Fibroblast of peridontal ligament (primary cell): ENCODE data around the gene ATXN2.
A peak's percentile ranks its signal among the peaks of the same experiment; 100 is the strongest.
"Not testable (repeated sequence)": the region's sequence is repeated elsewhere in the genome, so short reads cannot be mapped to it uniquely, and the experiment has no call there.

Source experiments
- DNase-seq: peaks from one replicate; pipeline ENCODE4 v3.0.0-alpha.2; 2010; ENCODE audit errors: extremely low read depth

The ATXN2 gene

GRCh38 chr12:111494676-111495075 is 104.4 kb downstream of the ATXN2 start:
- no peak for DNase-seq

DNA sequence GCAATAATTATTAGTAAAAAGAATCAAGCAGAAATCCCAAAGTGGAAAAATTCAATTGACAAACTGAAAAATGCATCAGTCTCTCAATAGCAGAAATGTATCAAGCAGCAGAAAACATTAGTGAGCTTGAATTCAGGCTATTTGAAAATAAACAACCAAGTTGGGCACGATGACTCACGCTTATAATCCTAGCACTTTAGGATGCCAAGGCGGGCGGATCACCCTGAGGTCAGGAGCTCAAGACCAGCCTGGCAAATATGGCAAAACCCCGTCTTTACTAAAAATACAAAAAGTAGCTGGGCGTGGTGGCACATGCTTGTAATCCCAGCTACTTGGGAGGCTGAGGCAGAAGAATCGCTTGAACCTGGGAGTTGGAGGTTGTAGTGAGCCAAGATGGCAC is 106.1 kb downstream of the ATXN2 start:
- peak; percentile 72 for DNase-seq

GRCh38 chr12:111488798-111489197 is 110.3 kb downstream of the ATXN2 start:
- no peak for DNase-seq

DNA sequence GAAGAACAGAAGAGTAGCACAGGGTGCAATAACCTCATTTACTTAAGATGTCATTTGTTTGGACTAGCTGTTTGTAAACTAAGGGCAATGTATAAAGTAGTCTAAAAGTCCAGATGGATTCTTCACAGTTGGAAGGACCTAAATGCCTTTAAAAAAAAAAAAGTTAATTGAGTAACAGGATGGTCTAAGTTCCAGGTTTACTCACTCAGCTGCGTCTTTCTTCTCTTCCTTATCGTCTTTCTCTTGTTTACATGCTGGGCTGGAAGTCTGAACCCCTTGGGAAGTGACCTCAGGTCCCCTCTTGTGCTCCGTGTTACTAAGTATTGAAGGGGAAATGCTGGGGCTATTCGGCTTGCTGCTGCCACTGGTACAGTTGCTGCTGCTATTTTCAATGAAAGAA is 110.8 kb downstream of the ATXN2 start:
- DNase-seq, result peak; percentile 19

DNA sequence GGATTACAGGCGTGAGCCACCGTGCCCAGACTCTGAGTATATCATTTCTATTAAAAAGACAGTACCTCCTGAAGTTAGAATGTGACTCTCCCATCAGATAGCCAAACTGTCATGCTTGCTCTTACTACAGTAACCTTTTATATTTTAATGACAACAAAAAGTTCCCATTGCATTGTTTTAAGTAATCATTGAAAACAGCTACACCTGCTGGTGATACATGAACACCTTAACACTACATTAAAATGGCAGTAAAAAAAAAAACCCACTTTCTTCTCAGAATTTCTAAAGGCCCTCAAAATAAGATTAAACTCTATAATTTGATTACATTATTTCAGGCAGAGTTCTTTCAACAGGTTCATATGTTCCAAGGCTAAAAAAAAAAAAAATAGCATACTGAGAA is 116.7 kb downstream of the ATXN2 start:
- no peak for DNase-seq

DNA sequence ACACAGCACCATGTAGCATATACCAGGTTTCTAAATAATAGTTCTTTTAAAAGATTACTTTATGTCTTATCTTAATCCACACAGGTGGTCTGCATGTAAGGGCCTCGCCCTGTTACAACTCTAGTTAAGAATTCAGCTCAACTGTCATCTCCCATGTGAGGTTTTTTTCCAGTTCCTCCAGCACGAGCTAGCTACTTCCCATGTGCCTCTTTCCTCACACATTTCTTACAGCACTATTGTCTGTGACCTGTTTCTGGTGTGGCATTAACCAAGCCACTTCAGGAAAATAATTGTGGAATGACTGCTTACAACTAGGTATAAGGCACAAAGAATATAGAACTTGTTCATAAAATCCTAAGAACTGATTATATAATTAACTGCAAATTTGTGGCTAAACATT is 127.9 kb downstream of the ATXN2 start:
- no peak for DNase-seq

DNA sequence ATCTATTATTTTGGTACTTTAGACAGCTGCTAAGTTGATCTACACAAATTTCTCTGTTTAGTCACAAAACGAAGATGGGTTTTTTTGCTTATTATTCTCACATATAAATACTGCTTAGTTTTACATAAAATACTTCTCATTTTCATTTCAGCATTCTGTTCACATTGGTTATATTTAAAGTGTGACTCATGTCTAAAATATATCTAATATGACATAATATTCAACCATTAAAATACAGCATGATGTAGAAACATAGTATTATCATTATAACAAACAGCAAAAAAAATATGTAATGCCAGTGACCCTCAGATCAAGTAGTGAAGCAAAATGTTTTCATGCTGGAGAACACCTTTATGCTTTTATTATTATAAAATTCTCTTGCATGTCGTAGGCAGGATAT is 129.7 kb downstream of the ATXN2 start:
- peak; percentile 69 for DNase-seq

GRCh38 chr12:111467857-111468241 is 131.3 kb downstream of the ATXN2 start:
- peak; percentile 97 for DNase-seq

GRCh38 chr12:111467092-111467856 is 131.8 kb downstream of the ATXN2 start:
- DNase-seq, result peak; percentile 20

DNA sequence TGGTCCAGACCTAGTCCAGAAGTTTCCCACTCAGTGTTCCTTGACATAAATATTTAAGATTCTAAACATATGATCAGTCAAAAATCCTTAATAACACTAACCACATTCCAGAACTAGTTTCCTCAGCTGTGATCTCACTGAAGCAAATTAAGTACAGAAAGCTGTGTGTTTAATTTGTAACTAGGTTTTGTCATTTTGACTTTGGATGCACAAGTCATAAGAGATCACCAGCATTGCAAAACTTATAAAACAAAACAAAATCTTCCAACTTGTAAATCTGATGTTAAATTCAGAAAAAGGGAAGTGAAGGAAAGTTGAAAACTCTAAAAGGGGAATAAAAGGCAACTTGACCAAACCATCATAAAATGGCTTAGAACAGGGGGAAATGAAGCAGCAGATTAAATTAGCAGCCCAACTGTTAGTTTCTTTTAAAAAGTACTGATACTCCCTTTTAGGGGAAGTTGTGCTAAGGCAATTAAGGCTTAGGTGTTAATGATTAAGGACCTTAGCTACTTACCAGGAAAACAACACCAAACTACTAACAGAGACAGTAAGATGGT is 136.8 kb downstream of the ATXN2 start:
- DNase-seq, result peak; percentile 98

- DNase-seq, result not testable (repeated sequence)
Observed at GRCh38 chr12:111460111-111460510, 139.0 kb downstream of the ATXN2 start.

- DNase-seq, result peak; percentile 30
Observed at GRCh38 chr12:111458546-111459172, 140.5 kb downstream of the ATXN2 start.

DNA sequence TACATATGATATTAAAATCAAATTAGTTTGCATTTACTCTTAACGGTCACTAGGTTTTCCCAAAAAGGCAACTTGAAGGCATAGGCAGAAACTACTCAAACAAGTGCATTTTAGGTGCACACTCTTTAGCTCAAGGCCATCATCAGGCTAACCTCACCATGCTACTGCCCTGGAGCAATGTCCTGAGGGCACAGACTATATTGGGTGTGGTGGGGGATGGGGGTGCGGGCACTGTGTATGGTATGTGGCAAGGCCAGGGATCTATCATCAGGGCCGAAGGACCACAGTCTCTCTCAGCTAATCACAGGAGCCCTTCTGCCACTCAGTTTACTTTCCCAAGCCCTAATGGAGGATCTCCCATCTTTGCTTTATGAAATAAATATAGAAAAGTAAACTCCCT is 141.5 kb downstream of the ATXN2 start:
- no peak for DNase-seq

- no peak for DNase-seq
Observed at GRCh38 chr12:111457071-111457470, 142.0 kb downstream of the ATXN2 start.

DNA sequence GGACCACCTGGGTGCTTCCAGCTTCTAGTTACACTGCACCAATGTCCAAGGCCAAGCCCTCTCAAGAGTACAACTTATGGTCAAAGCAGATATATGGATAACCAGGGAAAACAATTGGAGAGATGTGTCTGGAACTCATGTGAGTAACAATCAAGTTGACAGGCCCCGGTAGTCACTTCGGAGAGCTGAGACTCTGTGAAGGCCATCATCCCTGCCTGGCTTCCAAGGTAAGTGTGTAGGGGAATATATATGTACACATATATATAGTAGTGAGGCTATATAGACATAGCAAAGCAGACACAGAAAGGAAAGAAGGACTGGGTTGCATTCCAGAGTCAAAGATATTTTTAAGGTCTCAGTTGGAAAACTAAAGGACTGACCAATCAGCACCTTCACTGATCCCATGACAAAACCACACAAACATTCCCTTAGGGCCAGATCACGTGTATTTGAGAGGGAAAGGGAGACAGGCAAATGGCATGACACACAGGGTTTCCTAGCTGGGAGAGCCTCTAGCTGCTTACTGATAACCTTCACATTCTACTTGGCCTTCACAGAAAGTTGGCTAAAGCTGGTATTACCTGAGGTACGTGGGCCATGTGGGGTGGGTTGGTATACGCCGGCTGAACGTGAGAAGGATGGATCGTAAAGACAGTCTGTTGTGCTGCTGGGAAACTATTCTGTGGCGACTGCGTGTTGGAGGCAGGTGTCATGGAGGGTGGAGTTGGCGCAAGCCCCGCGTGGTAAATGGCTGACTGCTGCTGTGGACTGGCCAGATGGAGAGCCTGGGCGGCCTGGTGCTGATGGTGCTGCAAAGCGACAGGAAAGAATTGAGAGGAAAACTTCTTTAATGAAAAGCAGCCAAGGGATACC is 143.4 kb downstream of the ATXN2 start:
- DNase-seq, result peak; percentile 66

- DNase-seq, result no peak
Observed at GRCh38 chr12:111454716-111455447, 144.2 kb downstream of the ATXN2 start.

DNA sequence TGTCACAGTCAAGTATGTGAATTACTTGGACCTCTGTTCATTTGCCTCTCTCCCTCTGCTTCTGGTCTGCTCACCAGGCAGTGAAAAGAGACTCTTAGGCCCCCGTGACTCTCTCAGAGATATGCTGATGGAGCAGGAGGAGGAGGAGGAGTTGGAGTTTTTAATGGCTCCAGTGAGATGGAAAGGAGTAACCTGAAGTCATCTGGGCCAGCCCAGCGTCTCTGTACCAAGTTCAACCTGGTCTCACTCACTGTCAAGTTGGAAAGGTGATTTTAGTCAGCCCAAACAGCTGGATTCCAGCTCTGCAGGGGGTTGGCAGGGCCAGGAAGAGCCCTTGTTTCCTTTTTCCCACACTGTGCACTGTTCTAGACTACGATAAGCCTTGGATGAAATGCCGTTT is 144.8 kb downstream of the ATXN2 start:
- DNase-seq, result no peak

DNA sequence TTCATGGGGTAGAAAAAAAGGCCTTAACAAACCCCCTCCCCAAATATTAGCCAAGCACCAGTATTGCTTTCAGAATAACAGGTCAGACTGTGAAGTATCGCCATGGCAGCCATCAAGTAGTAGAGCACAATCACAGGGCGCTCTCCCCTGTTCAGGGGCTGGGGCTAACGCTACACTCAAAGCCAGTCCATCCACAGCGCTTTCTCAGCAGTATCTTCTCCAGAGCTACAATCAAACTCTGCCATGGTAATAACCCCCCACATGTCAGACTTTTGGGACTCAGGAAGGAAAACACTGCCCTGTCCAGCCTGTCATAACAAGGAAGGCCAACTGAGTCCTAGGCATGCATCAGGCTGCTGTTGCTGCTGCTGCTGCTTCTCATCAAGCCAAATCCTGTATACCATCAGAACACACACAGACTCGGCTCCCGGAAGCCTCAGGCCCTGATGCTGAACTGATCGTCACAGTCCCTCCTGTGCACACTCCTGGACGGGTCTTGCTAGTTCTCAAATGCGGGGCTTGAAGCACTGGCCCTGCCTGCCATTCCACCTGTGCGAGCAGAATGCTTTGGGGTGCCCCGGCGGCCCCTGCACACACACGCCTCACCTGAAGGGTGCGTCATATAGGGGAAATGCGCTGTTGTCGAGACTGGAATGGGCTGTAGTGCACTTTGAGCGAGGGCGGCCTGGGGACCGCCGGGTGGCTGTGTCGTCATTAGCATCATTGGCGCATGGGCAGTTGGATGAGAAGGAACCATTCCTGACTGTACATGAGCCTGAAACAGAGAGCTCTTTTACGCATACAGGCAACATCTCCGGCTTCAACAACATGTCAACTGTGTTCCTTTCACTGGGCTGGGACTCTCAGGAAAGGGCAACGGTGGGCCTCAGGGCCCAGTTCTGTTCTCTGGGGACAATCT is 145.8 kb downstream of the ATXN2 start:
- no peak for DNase-seq

DNA sequence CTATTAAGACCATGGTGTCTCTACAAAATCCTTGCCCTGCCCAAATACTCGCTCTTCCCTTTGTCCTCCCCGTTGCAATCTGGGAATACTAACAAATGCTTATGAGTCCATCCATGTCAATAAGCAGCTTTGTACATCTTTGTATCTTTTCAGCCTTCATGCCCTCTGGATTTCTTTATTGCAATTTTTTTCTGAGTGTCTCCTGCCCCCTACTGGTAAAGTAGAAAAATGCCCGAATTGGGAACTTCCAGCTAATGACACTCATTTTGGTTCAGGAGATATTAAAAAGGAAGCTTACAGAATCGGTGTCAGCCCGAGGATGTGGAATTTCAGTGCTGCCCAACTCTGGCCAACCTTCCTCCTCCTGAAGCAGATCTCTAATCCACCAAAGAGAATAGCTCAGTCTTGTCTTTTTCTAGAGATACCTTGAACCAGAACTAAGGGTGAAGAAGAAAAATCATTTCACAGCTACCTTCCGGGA is 147.4 kb downstream of the ATXN2 start:
- peak; percentile 77 for DNase-seq

- no peak for DNase-seq
Observed at GRCh38 chr12:111451232-111451631, 147.9 kb downstream of the ATXN2 start.
